Keratinocyte (primary cell): Measurements from ENCODE around the gene NRBP1. TPM values are rescaled to one million over a fixed set of nuclear protein-coding genes. Genes with fewer than 3 reads are reported as not detected.

ENCODE experiments used
- DNase-seq: peaks from one replicate; pipeline ENCODE4 v3.0.0-alpha.2; 2011; ENCODE audit warnings: low read depth, missing footprints, low spot score
- FAIRE-seq: peaks from 2 replicates; lab custom pipeline; 2011; peaks lifted over from hg19 to GRCh38; lab: Jason Lieb, UNC
- H2AFZ ChIP-seq: 2 replicates; pipeline ENCODE4 v1.6.0; 2012; ENCODE audit warnings: low read length, control low read depth, inconsistent platforms; ENCODE audit not compliant: control insufficient read depth
- H3K27ac ChIP-seq: 2 replicates; pipeline ENCODE4 v1.5.1; 2011; ENCODE audit warnings: low read length; ENCODE audit not compliant: control insufficient read depth, insufficient read depth
- H3K27me3 ChIP-seq: 3 replicates; pipeline ENCODE4 v1.6.0; 2011; ENCODE audit warnings: low read length; ENCODE audit not compliant: control insufficient read depth, insufficient read depth; ENCODE audit errors: extremely low read depth
- H3K36me3 ChIP-seq, 2 experiments: 2 replicates in 1 of 2; 3 replicates in 1 of 2; pipeline ENCODE4 v1.5.1; 2011; ENCODE audit warnings: low read length in 2 of 2, mild to moderate bottlenecking in 1 of 2; ENCODE audit not compliant: control insufficient read depth in 2 of 2, insufficient read depth in 2 of 2; ENCODE audit errors: extremely low read depth in 1 of 2
- H3K4me1 ChIP-seq: 3 replicates; pipeline ENCODE4 v1.5.1; 2011; ENCODE audit warnings: low read length; ENCODE audit not compliant: control insufficient read depth, insufficient read depth; ENCODE audit errors: extremely low read depth
- H3K4me2 ChIP-seq: 3 replicates; pipeline ENCODE4 v1.6.0; 2011; ENCODE audit warnings: low read depth, low read length; ENCODE audit not compliant: control insufficient read depth, insufficient read depth; ENCODE audit errors: extremely low read depth
- H3K4me3 ChIP-seq, 3 experiments: fragments of 200-600 bp in 1 of 3; sonication (generic) in 1 of 3; 2 replicates in 2 of 3; 3 replicates in 1 of 3; pipeline ENCODE4 v1.5.1; 2011 to 2016; ENCODE audit warnings: low read length in 3 of 3, mild to moderate bottlenecking in 3 of 3, control low read depth in 2 of 3, inconsistent platforms in 1 of 3, low read depth in 1 of 3, mixed read lengths in 1 of 3, mixed run types in 1 of 3, moderate library complexity in 1 of 3; ENCODE audit not compliant: control insufficient read depth in 2 of 3, insufficient read depth in 2 of 3; ENCODE audit errors: extremely low read depth in 1 of 3
- H3K79me2 ChIP-seq: 2 replicates; pipeline ENCODE4 v1.6.0; 2012; ENCODE audit warnings: low read length; ENCODE audit not compliant: control insufficient read depth, insufficient read depth
- H3K9ac ChIP-seq: 3 replicates; pipeline ENCODE4 v1.6.0; 2011; ENCODE audit warnings: low read length; ENCODE audit not compliant: control insufficient read depth, insufficient read depth; ENCODE audit errors: extremely low read depth
- H3K9me1 ChIP-seq: 3 replicates; pipeline ENCODE4 v1.6.0; 2011; ENCODE audit warnings: low read length; ENCODE audit not compliant: control insufficient read depth, insufficient read depth; ENCODE audit errors: extremely low read depth
- H3K9me3 ChIP-seq: 2 replicates; pipeline ENCODE4 v1.5.1; 2012; ENCODE audit warnings: low read depth, low read length; ENCODE audit not compliant: control insufficient read depth
- H4K20me1 ChIP-seq: 3 replicates; pipeline ENCODE4 v1.6.0; 2011; ENCODE audit warnings: low read length; ENCODE audit not compliant: control insufficient read depth, insufficient read depth; ENCODE audit errors: extremely low read depth
- CTCF ChIP-seq, 3 experiments: IDR thresholded peaks in 1 of 3; conservative IDR thresholded peaks in 1 of 3; optimal IDR thresholded peaks in 1 of 3; 2 replicates in 2 of 3; 3 replicates in 1 of 3; pipeline versions ENCODE3 to v1.5.1; 2011; ENCODE audit warnings: low read length in 3 of 3, mild to moderate bottlenecking in 3 of 3, moderate library complexity in 2 of 3, control low read depth in 1 of 3, inconsistent platforms in 1 of 3; ENCODE audit not compliant: insufficient read depth in 2 of 3; ENCODE audit errors: extremely low read depth in 1 of 3
- EZH2 ChIP-seq: IDR thresholded peaks from one replicate; pipeline ENCODE4 v1.6.1; 2012; ENCODE audit warnings: inconsistent platforms, mild to moderate bottlenecking, low read length, moderate library complexity
- dilution Hi-C: fragments of 300-500 bp; cut with MboI; formaldehyde crosslinking; loops from one replicate; pipeline ENCODE4 v1.7.0; 2020; ENCODE audit warnings: low sequenced_read_pairs; ENCODE audit not compliant: extremely low pct_ligation_motif_present
- polyA minus RNA-seq, 3 experiments: library from RNA; depleted of rRNA, polyadenylated mRNA; stranded (reverse); fragments of >200 nt; gene quantifications; 1 replicate in 1 of 3; 2 replicates in 1 of 3; 3 replicates in 1 of 3; pipeline ENCODE4 v1.2.3, GENCODE V29; 2011
- polyA plus RNA-seq, 5 experiments: library from polyadenylated mRNA; depleted of rRNA in 3 of 5; stranded (reverse) in 3 of 5; stranded (forward) in 1 of 5; unstranded in 1 of 5; fragments of >200 nt; gene quantifications; 1 replicate in 1 of 5; 2 replicates in 3 of 5; 3 replicates in 1 of 5; pipeline versions ENCODE4 v1.2.1 to v1.2.3, GENCODE V29; 2011 to 2012; ENCODE audit warnings: missing spikeins in 2 of 5, low read depth in 1 of 5, low replicate concordance in 1 of 5

The NRBP1 gene
- polyA plus RNA-seq (144 to 157 TPM (median 148 TPM) in 3 replicates), polyA minus RNA-seq (138 to 176 TPM (median 147 TPM) in 3 replicates)
- 214 TPM for polyA plus RNA-seq (2011; ENCODE audit: low read depth)
- polyA plus RNA-seq (2011; cell fraction: cytosol; rRNA removed) = 119 and 140 TPM in 2 replicates
- 107 and 113 TPM in 2 replicates for polyA plus RNA-seq (2011; cell fraction: nucleus; rRNA removed)
- 89.9 and 92.1 TPM in 2 replicates for polyA plus RNA-seq (2012; ENCODE audit: low replicate concordance)
- polyA minus RNA-seq (2011; cell fraction: cytosol; rRNA and poly(A)+ RNA removed) = 83.1 TPM
- polyA minus RNA-seq (2011; cell fraction: nucleus; rRNA and poly(A)+ RNA removed) = 39.9 and 63.2 TPM in 2 replicates

GRCh38 chr2:27428213-27428977 lies at the start of gene NRBP1:
Gene NRBP1 (plus strand): TSS chr2:27428631. CDS start chr2:27433274, 4,643 bp downstream.
- Histone ChIP-seq H3K27ac (peak within 1 kb of the TSS; percentile 86), H3K9ac (peak within 1 kb of the TSS; percentile 90), H3K9me1 (no peaks in the 10 kb centered on the region), H4K20me1 (peaks cover 7% of the 10 kb centered on the region), H3K4me3 (peak within 1 kb of the TSS; percentile 95 to 99 (median 97)), H3K4me2 (peak within 1 kb of the TSS; percentile 96), H2AFZ (peak within 1 kb of the TSS; percentile 94), H3K27me3 (no peaks in the 10 kb centered on the region), H3K79me2 (peaks cover 40% of the 10 kb centered on the region), H3K9me3 (no peaks in the 10 kb centered on the region), H3K4me1 (peaks cover 25% of the 10 kb centered on the region), H3K36me3 (peaks cover 3 to 4% of the 10 kb centered on the region in 2 experiments)
- peak; percentile 55 for FAIRE-seq
- no peak for TF ChIP-seq EZH2
- peak in 1 of 3 experiments; percentile 9 for TF ChIP-seq CTCF (optimal IDR thresholded peaks at IDR 0.05 in 1 of 3, IDR thresholded peaks at IDR 0.05 in 1 of 3, conservative IDR thresholded peaks at IDR 0.05 in 1 of 3; ENCODE audit: extremely low read depth in 1 of 3, insufficient read depth in 2 of 3, low read length in 3 of 3)
- no peak for DNase-seq
- dilution Hi-C loops = no loop called here

GRCh38 chr2:27378809-27379290 lies 49.6 kb upstream of the NRBP1 start:
- Histone ChIP-seq H2AFZ (no peak overlapping the region), H4K20me1 (peaks cover 3% of the 10 kb centered on the region), H3K79me2 (peaks cover 36% of the 10 kb centered on the region), H3K9me1 (no peaks in the 10 kb centered on the region), H3K9me3 (no peaks in the 10 kb centered on the region), H3K4me3 (no peak overlapping the region), H3K27me3 (no peaks in the 10 kb centered on the region), H3K36me3 (peaks cover 47 to 55% of the 10 kb centered on the region in 2 experiments), H3K9ac (no peak overlapping the region), H3K4me2 (peak overlapping the region; percentile 88), H3K27ac (no peak overlapping the region), H3K4me1 (peaks cover 16% of the 10 kb centered on the region)
- TF ChIP-seq CTCF (optimal IDR thresholded peaks at IDR 0.05 in 1 of 3, IDR thresholded peaks at IDR 0.05 in 1 of 3, conservative IDR thresholded peaks at IDR 0.05 in 1 of 3; ENCODE audit: extremely low read depth in 1 of 3, insufficient read depth in 2 of 3, low read length in 3 of 3) = no peak
- no peak for TF ChIP-seq EZH2
- FAIRE-seq (no peak), DNase-seq (no peak)
- dilution Hi-C loops = no loop called here
